GM18517 (cell line): ENCODE data around the gene DCHS1.
"Not testable (repeated sequence)": the region's sequence is repeated elsewhere in the genome, so short reads cannot be mapped to it uniquely, and the experiment has no call there.

Experiments
- ATAC-seq: cut with Tn5 transposase; IDR thresholded peaks from one replicate; pipeline ENCODE4 v1.9.1; 2021; ENCODE audit warnings: mild to moderate bottlenecking, moderate library complexity; ENCODE audit not compliant: unreplicated experiment

DCHS1 gene, protein sequence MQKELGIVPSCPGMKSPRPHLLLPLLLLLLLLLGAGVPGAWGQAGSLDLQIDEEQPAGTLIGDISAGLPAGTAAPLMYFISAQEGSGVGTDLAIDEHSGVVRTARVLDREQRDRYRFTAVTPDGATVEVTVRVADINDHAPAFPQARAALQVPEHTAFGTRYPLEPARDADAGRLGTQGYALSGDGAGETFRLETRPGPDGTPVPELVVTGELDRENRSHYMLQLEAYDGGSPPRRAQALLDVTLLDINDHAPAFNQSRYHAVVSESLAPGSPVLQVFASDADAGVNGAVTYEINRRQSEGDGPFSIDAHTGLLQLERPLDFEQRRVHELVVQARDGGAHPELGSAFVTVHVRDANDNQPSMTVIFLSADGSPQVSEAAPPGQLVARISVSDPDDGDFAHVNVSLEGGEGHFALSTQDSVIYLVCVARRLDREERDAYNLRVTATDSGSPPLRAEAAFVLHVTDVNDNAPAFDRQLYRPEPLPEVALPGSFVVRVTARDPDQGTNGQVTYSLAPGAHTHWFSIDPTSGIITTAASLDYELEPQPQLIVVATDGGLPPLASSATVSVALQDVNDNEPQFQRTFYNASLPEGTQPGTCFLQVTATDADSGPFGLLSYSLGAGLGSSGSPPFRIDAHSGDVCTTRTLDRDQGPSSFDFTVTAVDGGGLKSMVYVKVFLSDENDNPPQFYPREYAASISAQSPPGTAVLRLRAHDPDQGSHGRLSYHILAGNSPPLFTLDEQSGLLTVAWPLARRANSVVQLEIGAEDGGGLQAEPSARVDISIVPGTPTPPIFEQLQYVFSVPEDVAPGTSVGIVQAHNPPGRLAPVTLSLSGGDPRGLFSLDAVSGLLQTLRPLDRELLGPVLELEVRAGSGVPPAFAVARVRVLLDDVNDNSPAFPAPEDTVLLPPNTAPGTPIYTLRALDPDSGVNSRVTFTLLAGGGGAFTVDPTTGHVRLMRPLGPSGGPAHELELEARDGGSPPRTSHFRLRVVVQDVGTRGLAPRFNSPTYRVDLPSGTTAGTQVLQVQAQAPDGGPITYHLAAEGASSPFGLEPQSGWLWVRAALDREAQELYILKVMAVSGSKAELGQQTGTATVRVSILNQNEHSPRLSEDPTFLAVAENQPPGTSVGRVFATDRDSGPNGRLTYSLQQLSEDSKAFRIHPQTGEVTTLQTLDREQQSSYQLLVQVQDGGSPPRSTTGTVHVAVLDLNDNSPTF (N-terminal part only)

DNA sequence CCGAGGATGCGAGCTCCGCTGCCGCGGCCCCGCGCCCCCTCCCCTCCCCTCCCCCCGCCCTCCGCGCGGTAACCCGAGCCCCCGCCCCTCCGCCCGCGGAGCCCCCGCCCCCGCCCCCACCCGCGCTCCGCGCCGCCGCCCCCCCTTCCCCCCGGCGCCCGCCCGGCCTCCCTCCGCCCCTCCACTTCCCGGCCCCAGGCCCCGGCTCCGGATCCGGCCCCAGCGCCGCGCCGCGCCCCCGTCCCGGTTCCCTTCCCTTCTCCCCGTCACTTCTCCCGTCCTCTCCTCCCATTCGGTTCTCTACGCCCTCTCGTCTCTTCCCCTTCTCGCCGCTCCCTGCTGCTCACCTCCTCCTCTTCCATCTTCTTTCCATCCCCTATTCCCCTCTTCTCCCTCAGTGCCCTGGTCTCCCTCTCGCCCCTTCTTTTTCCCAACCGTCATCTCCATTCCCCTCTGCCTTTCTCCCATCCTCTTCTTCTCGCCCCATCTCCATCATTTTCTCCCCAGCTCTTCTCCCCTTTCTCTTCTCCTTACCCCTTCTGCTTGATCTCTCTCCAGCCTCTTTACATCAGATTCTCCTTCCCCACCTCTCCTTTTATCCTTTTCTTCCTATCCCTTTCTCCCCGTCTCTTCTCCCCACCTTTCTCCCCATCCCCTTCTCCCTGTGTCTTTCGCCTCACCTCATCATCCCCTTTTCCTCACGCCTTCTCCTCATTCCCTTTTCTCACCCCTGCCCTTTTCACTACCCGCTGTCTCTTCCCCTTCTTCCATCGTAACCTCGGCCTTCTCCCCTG is at the start of gene DCHS1:
TSS of gene DCHS1 (minus strand) at position 20 of the 794 bp plus-strand sequence. CDS start 14,196 bp downstream, outside the sequence.
- no peak for ATAC-seq

DNA sequence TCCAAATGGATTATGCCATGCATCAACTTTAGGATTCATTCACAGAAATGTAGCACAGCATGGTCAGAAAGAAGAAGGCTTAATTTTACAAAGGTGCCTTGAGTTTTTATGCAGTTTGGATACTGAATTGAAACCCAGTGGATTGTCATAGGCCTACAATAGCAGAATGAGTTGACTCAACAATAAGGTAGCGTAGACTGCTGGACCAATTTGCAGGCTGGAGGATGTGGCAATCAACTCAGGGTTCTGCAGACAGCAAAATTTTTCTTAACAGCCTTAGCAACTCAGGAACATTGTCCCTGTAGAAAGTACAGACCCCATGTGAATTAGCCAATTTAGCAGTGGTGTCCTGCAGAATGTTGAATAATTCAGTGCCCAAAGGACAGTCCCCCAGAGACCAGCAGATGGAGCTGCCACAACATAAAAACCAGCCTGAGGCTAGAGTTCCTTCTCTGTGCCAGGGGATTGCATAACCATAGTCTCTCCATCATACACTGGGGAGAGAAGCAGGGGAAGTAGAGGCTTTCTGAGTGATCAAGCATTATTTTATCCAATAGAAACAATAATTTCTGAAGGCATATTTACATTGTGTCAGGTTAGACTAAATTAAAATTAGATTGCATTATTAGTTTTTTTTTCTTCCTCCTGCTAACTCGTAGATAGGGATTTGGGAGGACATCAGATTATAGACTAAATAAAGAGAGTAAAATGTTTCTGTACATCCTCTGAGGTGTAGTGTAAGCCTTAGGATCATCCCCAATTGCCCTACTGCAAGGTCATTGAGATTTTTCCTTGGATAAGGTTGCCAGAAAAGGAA is 47.8 kb upstream of the DCHS1 start:
- no peak for ATAC-seq

GRCh38 chr11:6701955-6702354 is 46.3 kb upstream of the DCHS1 start:
- not testable (repeated sequence) for ATAC-seq

GRCh38 chr11:6695377-6695776 is 39.8 kb upstream of the DCHS1 start:
- ATAC-seq, result no peak

GRCh38 chr11:6694229-6694535 is 38.6 kb upstream of the DCHS1 start:
- no peak for ATAC-seq

DNA sequence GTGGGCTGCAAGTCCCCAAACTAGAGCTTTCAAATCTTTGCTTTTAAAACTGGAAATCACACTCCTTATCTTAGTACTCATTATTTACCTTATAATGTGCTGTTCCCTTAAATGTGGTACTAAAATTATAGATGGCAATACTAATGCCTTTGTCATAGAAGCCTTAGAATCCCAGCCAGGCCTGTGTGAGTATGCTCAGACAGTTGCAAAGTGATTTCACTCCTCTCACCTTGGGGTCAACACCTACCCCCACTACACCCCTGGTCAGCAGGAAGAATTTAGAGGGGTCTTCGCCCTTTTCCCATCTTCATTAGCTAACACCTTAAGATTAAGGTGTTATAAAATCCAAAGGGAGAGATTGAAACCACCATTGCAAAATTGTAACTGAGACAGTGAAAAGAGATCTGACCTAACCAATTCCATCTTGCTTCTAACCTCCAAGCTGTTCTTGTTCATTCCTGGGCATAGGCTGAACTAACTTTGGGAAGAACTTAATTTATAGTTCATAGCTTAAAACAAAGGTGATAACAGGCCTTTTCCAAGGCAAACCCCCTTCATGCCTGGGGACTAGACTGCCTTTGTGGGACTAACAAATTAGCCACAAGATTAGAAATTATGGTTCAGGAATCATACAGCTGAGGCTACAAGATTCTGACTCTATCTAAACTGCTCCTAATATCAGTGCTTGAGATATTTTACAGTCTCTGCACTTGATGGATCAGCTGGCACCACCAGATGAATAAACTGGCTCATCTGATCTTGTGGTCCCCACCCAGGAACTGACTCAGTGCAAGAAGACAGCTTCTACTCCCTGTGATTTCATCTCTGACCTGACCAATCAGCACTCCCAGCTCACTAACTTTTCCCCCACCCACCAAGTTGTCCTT is 38.0 kb upstream of the DCHS1 start:
- ATAC-seq, result no peak

DNA sequence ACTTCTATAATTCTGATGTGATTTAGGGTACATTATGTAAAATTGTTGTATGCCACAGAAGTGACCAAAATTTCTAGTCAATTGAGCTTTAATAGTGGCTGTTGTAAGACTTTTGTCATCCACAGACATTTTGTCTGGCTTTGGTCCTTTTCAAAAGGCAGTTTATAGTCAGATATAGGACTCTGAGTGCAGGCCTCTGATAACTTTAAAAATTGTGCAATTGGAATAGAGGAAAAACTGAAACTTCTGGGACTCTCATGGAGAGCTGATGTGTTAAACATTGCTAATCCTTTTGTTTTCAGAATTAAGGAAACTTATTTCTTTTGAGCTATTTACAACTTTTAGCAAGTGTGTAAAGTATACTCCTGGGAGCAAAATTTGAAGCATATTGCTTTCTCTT is 36.5 kb upstream of the DCHS1 start:
- ATAC-seq, result no peak

DNA sequence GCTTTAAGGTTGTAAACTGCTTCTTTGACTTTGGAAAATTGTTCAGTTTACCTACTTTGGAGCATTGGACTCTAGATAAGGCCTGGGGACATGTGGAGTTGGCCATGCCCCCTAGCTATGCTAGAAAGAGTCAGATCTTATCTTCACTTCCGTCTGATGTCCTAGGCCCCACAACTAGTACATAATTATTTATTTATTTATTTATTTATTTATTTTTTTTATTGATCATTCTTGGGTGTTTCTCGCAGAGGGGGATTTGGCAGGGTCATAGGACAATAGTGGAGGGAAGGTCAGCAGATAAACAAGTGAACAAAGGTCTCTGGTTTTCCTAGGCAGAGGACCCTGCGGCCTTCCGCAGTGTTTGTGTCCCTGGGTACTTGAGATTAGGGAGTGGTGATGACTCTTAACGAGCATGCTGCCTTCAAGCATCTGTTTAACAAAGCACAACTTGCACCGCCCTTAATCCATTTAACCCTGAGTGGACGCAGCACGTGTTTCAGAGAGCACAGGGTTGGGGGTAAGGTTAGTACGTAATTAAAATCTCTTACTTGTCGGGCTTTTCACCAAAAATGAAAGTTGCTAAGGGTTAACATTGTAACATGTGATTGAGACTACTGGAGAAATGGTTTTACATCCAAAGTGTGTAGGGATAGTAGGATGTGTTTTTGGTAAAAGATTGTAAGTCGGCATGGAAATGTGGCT is 35.0 kb upstream of the DCHS1 start:
- not testable (repeated sequence) for ATAC-seq

- ATAC-seq, result no peak
These were observed 32.3 kb upstream of the DCHS1 start for GRCh38 chr11:6687876-6688275.

- no peak for ATAC-seq
These were observed 30.4 kb upstream of the DCHS1 start for GRCh38 chr11:6686006-6686405.

DNA sequence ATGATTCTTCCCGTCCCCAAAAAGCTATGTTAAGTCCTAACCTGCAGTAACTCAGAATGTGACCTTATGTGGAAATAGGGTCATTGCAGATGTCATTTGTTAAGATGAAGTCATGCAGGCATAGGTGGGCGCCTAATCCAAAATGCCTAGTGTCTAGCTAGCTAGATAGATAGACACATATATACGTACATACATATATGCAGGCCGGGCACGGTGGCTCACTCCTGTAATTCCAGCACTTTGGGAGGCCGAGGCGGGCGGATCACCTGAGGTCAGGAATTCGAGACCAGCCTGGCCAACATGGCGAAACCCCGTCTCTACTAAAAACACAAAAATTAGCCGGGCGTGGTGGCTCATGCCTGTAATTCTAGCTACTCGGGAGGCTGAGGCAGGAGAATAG is 28.5 kb upstream of the DCHS1 start:
- not testable (repeated sequence) for ATAC-seq

GRCh38 chr11:6682936-6683861 is 27.6 kb upstream of the DCHS1 start, which contains the start of gene MRPL17:
MRPL17 (minus strand) TSS chr11:6683340; CDS start chr11:6683296, 44 bp downstream.
- peak; percentile 93 for ATAC-seq

- ATAC-seq, result peak; percentile 6
These were observed 27.0 kb upstream of the DCHS1 start for GRCh38 chr11:6682591-6682935.

DNA sequence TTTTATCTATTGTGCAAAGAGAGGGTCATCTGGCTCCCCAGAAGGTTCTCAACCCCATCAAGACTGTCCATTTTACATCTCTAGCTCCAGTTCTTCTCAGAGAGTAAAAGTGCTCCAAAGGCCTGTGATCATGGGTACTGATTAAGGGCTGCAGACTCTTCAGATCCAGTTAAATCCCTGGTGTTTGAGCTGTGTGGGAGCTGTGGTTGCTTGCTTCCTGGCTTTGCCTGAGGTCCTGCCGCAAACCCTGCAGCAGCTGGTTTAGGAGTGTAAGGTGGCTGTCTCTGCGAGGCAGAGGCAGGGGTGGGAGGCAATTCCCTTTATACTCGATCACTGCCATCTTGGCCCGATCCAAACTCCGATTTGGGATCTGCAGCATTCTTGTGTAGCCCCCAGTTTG is 26.3 kb upstream of the DCHS1 start:
- no peak for ATAC-seq

GRCh38 chr11:6681505-6681904 is 25.9 kb upstream of the DCHS1 start:
- no peak for ATAC-seq

- ATAC-seq, result no peak
These were observed 21.4 kb upstream of the DCHS1 start for GRCh38 chr11:6677018-6677417.

DNA sequence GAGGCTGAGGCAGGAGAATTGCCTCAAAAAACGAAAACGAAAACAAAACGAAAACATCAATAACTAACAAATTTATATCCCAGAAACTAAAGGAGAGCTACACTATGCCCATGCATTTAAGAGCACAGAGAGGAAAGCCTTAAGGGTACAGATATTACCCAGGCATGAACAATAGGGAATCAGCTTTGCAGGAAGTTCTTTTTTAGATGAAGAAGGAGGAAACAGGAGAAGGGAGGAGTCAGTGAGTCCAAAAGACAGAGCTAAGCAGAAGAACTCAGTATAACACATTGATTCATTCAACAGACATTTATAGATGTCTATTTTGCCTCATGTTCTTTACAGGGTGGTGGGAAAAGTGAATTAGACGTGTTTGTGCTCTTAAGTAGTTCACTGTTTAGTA is 19.3 kb upstream of the DCHS1 start:
- no peak for ATAC-seq
